ENCODE data around the gene GPR15. TPM values are rescaled to one million over a fixed set of nuclear protein-coding genes. Genes with fewer than 3 reads are reported as not detected.
"Not testable (repeated sequence)": the region's sequence is repeated elsewhere in the genome, so short reads cannot be mapped to it uniquely, and the experiment has no call there.

Gene GPR15
- total RNA-seq, 2 experiments from 2014 or later = 2.8 to 3.0 TPM

- H3K4me3 Mint-ChIP-seq, H3K9me3 Mint-ChIP-seq, H3K27me3 Mint-ChIP-seq, H3K36me3 Mint-ChIP-seq, POLR2A ChIA-PET, DNase-seq, H3K27ac Mint-ChIP-seq: not testable (repeated sequence)
- H3K4me1 Mint-ChIP-seq (ENCODE audit: low read depth) = peaks cover 80% of the 10 kb centered on the region
- intact Hi-C loops (cut with micrococcal nuclease) = loop anchor here (5.0 to 10.0 kb wide), 4 partner anchors 522 to 1315 kb away; partner anchors contain the start of gene GABRR3
- CTCF ChIA-PET = interaction anchor here (1.5 to 3.1 kb wide), 2 partner anchors 13 to 35 kb away, joined by 3 to 18 read pairs; no protein-coding TSS in a partner anchor
These were observed 28.0 kb downstream of the GPR15 start for GRCh38 chr3:98559769-98560168.

GRCh38 chr3:98560911-98561310 lies 29.1 kb downstream of the GPR15 start:
- no peak overlapping the region for H3K4me3 Mint-ChIP-seq
- intact Hi-C loops (cut with micrococcal nuclease) = loop anchor here (10.0 kb wide), 1 partner anchor 1314 kb away; no protein-coding TSS in a partner anchor
- H3K36me3 Mint-ChIP-seq = peaks cover 8% of the 10 kb centered on the region
- peaks cover 8% of the 10 kb centered on the region for H3K9me3 Mint-ChIP-seq
- peaks cover 3% of the 10 kb centered on the region for H3K27me3 Mint-ChIP-seq
- ChIA-PET CTCF (no interaction called here), POLR2A (interaction anchor here (0.6 kb wide), 1 partner anchor 24 kb away, joined by 3 read pairs; no protein-coding TSS in a partner anchor)
- DNase-seq = no peak
- peaks cover 81% of the 10 kb centered on the region for H3K4me1 Mint-ChIP-seq (ENCODE audit: low read depth)
- H3K27ac Mint-ChIP-seq = peak overlapping the region; percentile 25

GRCh38 chr3:98561727-98562521 lies 30.1 kb downstream of the GPR15 start:
- ChIA-PET CTCF (interaction anchor here (1.3 to 1.5 kb wide), 2 partner anchors 25 to 40 kb away, joined by 3 read pairs; no protein-coding TSS in a partner anchor), POLR2A (interaction anchor here (0.8 to 2.4 kb wide), 4 partner anchors 9 to 39 kb away, joined by 3 to 10 read pairs (median 4); partner anchors contain the start of gene CLDND1)
- H3K9me3 Mint-ChIP-seq = peaks cover 8% of the 10 kb centered on the region
- intact Hi-C loops (cut with micrococcal nuclease) = loop anchor here (10.0 kb wide), 1 partner anchor 1313 kb away; no protein-coding TSS in a partner anchor
- no peak overlapping the region for H3K27ac Mint-ChIP-seq
- no peak for DNase-seq
- H3K4me1 Mint-ChIP-seq (ENCODE audit: low read depth) = peaks cover 81% of the 10 kb centered on the region
- H3K36me3 Mint-ChIP-seq = peaks cover 6% of the 10 kb centered on the region
- no peak overlapping the region for H3K4me3 Mint-ChIP-seq
- peaks cover 3% of the 10 kb centered on the region for H3K27me3 Mint-ChIP-seq

GRCh38 chr3:98563661-98564281 lies 32.0 kb downstream of the GPR15 start:
- Mint-ChIP-seq H3K4me3 (no peak overlapping the region), H3K4me1 (ENCODE audit: low read depth) (peaks cover 77% of the 10 kb centered on the region), H3K27ac (peak overlapping the region; percentile 67), H3K9me3 (peaks cover 10% of the 10 kb centered on the region), H3K36me3 (peaks cover 6% of the 10 kb centered on the region), H3K27me3 (peaks cover 3% of the 10 kb centered on the region)
- intact Hi-C loops (cut with micrococcal nuclease) = loop anchor here (10.0 kb wide), 1 partner anchor 1311 kb away; no protein-coding TSS in a partner anchor
- no peak for DNase-seq
- CTCF ChIA-PET = interaction anchor here (0.7 to 1.5 kb wide), 11 partner anchors 9 to 1067 kb away, joined by 3 to 9 read pairs (median 4); partner anchors contain the start of gene CLDND1
- POLR2A ChIA-PET = interaction anchor here (1.0 to 3.4 kb wide), 4 partner anchors 9 to 34 kb away, joined by 3 to 20 read pairs (median 5); no protein-coding TSS in a partner anchor

- peaks cover 76% of the 10 kb centered on the region for H3K4me1 Mint-ChIP-seq (ENCODE audit: low read depth)
- no peak for DNase-seq
- peak overlapping the region; percentile 50 for H3K4me3 Mint-ChIP-seq
- H3K27me3 Mint-ChIP-seq = peaks cover 3% of the 10 kb centered on the region
- ChIA-PET POLR2A (interaction anchor here (0.7 to 3.4 kb wide), 8 partner anchors 8 to 42 kb away, joined by 3 to 26 read pairs (median 5); partner anchors contain the start of gene CLDND1), CTCF (interaction anchor here (0.7 to 1.5 kb wide), 15 partner anchors 8 to 1066 kb away, joined by 3 to 15 read pairs (median 4); partner anchors contain the start of gene CLDND1)
- H3K36me3 Mint-ChIP-seq = peaks cover 9% of the 10 kb centered on the region
- H3K27ac Mint-ChIP-seq = peak overlapping the region; percentile 57
- intact Hi-C loops (cut with micrococcal nuclease) = loop anchor here (1.0 to 10.0 kb wide), 5 partner anchors 7 to 1310 kb away; partner anchors contain the start of gene CLDND1
- H3K9me3 Mint-ChIP-seq = peaks cover 11% of the 10 kb centered on the region
These were observed 32.7 kb downstream of the GPR15 start for GRCh38 chr3:98564282-98565005.

GRCh38 chr3:98565237-98565643 lies 33.5 kb downstream of the GPR15 start:
- Mint-ChIP-seq H3K36me3 (peaks cover 9% of the 10 kb centered on the region), H3K27me3 (peaks cover 3% of the 10 kb centered on the region), H3K27ac (peak overlapping the region; percentile 46), H3K4me1 (ENCODE audit: low read depth) (peaks cover 76% of the 10 kb centered on the region), H3K9me3 (peaks cover 7% of the 10 kb centered on the region), H3K4me3 (no peak overlapping the region)
- POLR2A ChIA-PET = interaction anchor here (1.2 to 3.4 kb wide), 4 partner anchors 9 to 42 kb away, joined by 3 to 26 read pairs (median 13); partner anchors contain the start of gene CLDND1
- CTCF ChIA-PET = interaction anchor here (0.9 to 1.5 kb wide), 6 partner anchors 9 to 231 kb away, joined by 3 to 15 read pairs (median 4); no protein-coding TSS in a partner anchor
- intact Hi-C loops (cut with micrococcal nuclease) = loop anchor here (1.0 to 10.0 kb wide), 5 partner anchors 8 to 1310 kb away; partner anchors contain the start of gene CLDND1
- no peak for DNase-seq

GRCh38 chr3:98565843-98566242 lies 34.1 kb downstream of the GPR15 start:
- ChIA-PET POLR2A (interaction anchor here (1.2 to 3.4 kb wide), 4 partner anchors 10 to 43 kb away, joined by 3 to 26 read pairs (median 13); partner anchors contain the start of gene CLDND1), CTCF (interaction anchor here (1.2 to 1.5 kb wide), 5 partner anchors 8 to 44 kb away, joined by 4 to 15 read pairs (median 4); no protein-coding TSS in a partner anchor)
- no peak for DNase-seq
- H3K36me3 Mint-ChIP-seq = peaks cover 9% of the 10 kb centered on the region
- peaks cover 73% of the 10 kb centered on the region for H3K4me1 Mint-ChIP-seq (ENCODE audit: low read depth)
- H3K4me3 Mint-ChIP-seq = no peak overlapping the region
- intact Hi-C loops (cut with micrococcal nuclease) = loop anchor here (1.0 to 10.0 kb wide), 6 partner anchors 9 to 1309 kb away; partner anchors contain the start of genes CLDND1 and CPOX
- H3K27ac Mint-ChIP-seq = peak overlapping the region; percentile 28
- H3K9me3 Mint-ChIP-seq = peaks cover 7% of the 10 kb centered on the region
- H3K27me3 Mint-ChIP-seq = peaks cover 3% of the 10 kb centered on the region

GRCh38 chr3:98567666-98568270 lies 36.0 kb downstream of the GPR15 start:
- intact Hi-C loops (cut with micrococcal nuclease) = loop anchor here (2.0 to 10.0 kb wide), 2 partner anchors 25 to 1307 kb away; partner anchors contain the start of gene CPOX
- Mint-ChIP-seq H3K36me3 (peaks cover 7% of the 10 kb centered on the region), H3K4me1 (ENCODE audit: low read depth) (peaks cover 71% of the 10 kb centered on the region), H3K27me3 (no peaks in the 10 kb centered on the region), H3K4me3 (no peak overlapping the region), H3K9me3 (peaks cover 7% of the 10 kb centered on the region), H3K27ac (peak overlapping the region; percentile 28)
- ChIA-PET CTCF (no interaction called here), POLR2A (interaction anchor here (1.0 kb wide), 1 partner anchor 11 kb away, joined by 4 read pairs; no protein-coding TSS in a partner anchor)
- DNase-seq = peak; percentile 50

- no peak for DNase-seq
- POLR2A ChIA-PET = no interaction called here
- Mint-ChIP-seq H3K4me1 (ENCODE audit: low read depth) (peaks cover 71% of the 10 kb centered on the region), H3K27ac (no peak overlapping the region), H3K9me3 (peaks cover 7% of the 10 kb centered on the region), H3K27me3 (no peaks in the 10 kb centered on the region), H3K4me3 (no peak overlapping the region), H3K36me3 (peaks cover 7% of the 10 kb centered on the region)
- intact Hi-C loops (cut with micrococcal nuclease) = loop anchor here (10.0 kb wide), 1 partner anchor 1306 kb away; no protein-coding TSS in a partner anchor
- CTCF ChIA-PET = no interaction called here
These were observed 36.6 kb downstream of the GPR15 start for GRCh38 chr3:98568402-98568801.

- H3K4me3 Mint-ChIP-seq = no peak overlapping the region
- ChIA-PET POLR2A (interaction anchor here (1.1 to 1.8 kb wide), 3 partner anchors 10 to 37 kb away, joined by 4 to 8 read pairs (median 6); no protein-coding TSS in a partner anchor), CTCF (interaction anchor here (0.8 to 2.2 kb wide), 14 partner anchors 8 to 535 kb away, joined by 3 to 18 read pairs (median 4); partner anchors contain the start of genes CLDND1 and CPOX)
- intact Hi-C loops (cut with micrococcal nuclease) = loop anchor here (1.0 kb wide), 4 partner anchors 51 to 534 kb away; partner anchors contain the start of gene CLDND1
- peaks cover 54% of the 10 kb centered on the region for H3K4me1 Mint-ChIP-seq (ENCODE audit: low read depth)
- H3K27me3 Mint-ChIP-seq = no peaks in the 10 kb centered on the region
- H3K36me3 Mint-ChIP-seq = peaks cover 26% of the 10 kb centered on the region
- no peak for DNase-seq
- H3K9me3 Mint-ChIP-seq = peaks cover 9% of the 10 kb centered on the region
- peak overlapping the region; percentile 66 for H3K27ac Mint-ChIP-seq
These were observed 41.5 kb downstream of the GPR15 start for GRCh38 chr3:98573181-98573728.
